Colonic mucosa (tissue), 4 donors: ENCODE data around the gene SUGP1. TPM values are rescaled to one million over a fixed set of nuclear protein-coding genes. Genes with fewer than 3 reads are reported as not detected.

Experiments used
- DNase-seq: peaks from one replicate; pipeline ENCODE4 v3.0.0-alpha.2; 2020
- H3K27ac ChIP-seq: fragments of 200-600 bp; one replicate; pipeline ENCODE4 v1.8.0; 2021
- H3K27me3 ChIP-seq: fragments of 200-600 bp; one replicate; pipeline ENCODE4 v1.8.0; 2021
- H3K36me3 ChIP-seq: fragments of 200-600 bp; one replicate; pipeline ENCODE4 v1.8.0; 2021
- H3K4me1 ChIP-seq: fragments of 200-600 bp; one replicate; pipeline ENCODE4 v1.8.0; 2021; ENCODE audit warnings: mild to moderate bottlenecking
- H3K4me3 ChIP-seq: fragments of 200-600 bp; one replicate; pipeline ENCODE4 v1.8.0; 2021
- H3K9ac ChIP-seq, 2 donors: one replicate each; pipeline ENCODE4 v1.7.0; 2013; ENCODE audit warnings: control low read depth in 2 of 2, low read depth in 2 of 2, low read length in 2 of 2
- H3K9me3 ChIP-seq: fragments of 200-600 bp; one replicate; pipeline ENCODE4 v1.8.0; 2021
- CTCF ChIP-seq: fragments of 200-600 bp; IDR thresholded peaks from one replicate; pipeline ENCODE4 v1.8.0; 2022; ENCODE audit warnings: antibody characterized with exemption, mild to moderate bottlenecking
- intact Hi-C: fragments of 100-400 bp; cut with DNase I; formaldehyde crosslinking; loops from one replicate; pipeline ENCODE4 v1.14.1; 2022
- total RNA-seq, 2 donors: library from RNA; stranded (reverse); fragmentation: NEBNext Ultra II Directional in 1 of 2; extraction: Animal tissue kit (Norgen Biotek cat#: 25700) in 1 of 2; gene quantifications; one replicate each; pipeline ENCODE4 v1.2.1, GENCODE V29; 2021
- donor health status: healthy.
- donor health status: DM: no; HTN: no; CAD: no.
- donor health status: DM: no; HTN: no; CAD: no.

The SUGP1 gene
- total RNA-seq, 2 donors from 2014 or later, result 33.2 to 54.7 TPM

GRCh38 chr19:19262190-19263057 lies 57.9 kb downstream of the SUGP1 start:
- intact Hi-C loops, result no loop called here
- TF ChIP-seq CTCF, result no peak
- Histone ChIP-seq H3K36me3 (no peaks in the 10 kb centered on the region), H3K9me3 (no peaks in the 10 kb centered on the region), H3K27ac (no peak overlapping the region), H3K4me1 (no peaks in the 10 kb centered on the region), H3K27me3 (peaks cover 24% of the 10 kb centered on the region), H3K9ac (no peak overlapping the region), H3K4me3 (no peak overlapping the region)
- no peak for DNase-seq

DNA sequence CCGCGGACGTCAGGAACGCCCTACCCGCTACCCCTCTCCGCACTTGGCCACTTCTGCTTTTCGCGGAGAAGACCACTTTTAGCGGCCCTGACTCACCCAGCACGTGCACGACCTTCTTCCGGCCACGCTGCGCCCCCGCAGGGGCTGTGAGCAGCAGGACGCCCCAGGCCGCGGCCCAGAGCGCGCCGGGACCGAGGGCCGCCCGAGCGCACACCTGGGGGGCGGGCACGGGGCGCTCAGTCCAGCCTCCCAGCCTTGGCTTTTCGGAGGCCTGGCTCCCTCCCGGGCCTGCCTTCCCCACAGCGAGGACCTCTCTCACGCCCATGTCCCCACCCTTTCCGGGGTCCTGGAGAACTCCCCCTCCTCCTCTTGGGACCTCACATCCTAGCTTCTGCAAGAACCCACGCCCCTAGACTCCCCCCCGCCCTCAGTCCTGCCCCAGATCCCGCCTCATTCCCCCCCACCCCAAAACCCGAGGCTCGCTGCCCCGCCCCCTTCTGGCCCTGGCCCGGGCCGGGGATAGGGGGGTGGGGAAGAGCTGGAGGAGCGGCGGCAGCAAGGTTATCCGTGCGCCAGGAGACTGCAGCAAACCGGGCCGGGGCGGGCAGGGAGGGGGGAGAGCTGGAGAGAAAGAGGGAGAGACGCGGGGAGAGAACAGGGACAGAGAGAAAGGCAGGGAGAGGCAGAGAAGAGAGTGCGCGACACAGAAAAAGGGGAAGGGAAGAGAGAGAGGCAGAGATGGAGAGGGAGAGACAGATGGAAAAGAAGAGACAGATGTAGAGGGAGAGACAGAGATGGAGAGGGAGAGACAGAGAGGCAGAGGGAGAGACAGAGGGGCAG lies 58.7 kb downstream of the SUGP1 start:
- H3K9ac ChIP-seq, result no peak overlapping the region
- H3K36me3 ChIP-seq, result no peaks in the 10 kb centered on the region
- peaks cover 24% of the 10 kb centered on the region for H3K27me3 ChIP-seq
- no peak overlapping the region for H3K4me3 ChIP-seq
- H3K4me1 ChIP-seq, result no peaks in the 10 kb centered on the region
- no peaks in the 10 kb centered on the region for H3K9me3 ChIP-seq
- TF ChIP-seq CTCF, result no peak
- intact Hi-C loops, result no loop called here
- no peak overlapping the region for H3K27ac ChIP-seq
- no peak for DNase-seq

GRCh38 chr19:19260417-19261214 lies 59.7 kb downstream of the SUGP1 start:
- intact Hi-C loops, result no loop called here
- Histone ChIP-seq H3K27me3 (peaks cover 24% of the 10 kb centered on the region), H3K36me3 (no peaks in the 10 kb centered on the region), H3K27ac (no peak overlapping the region), H3K9ac (no peak overlapping the region), H3K4me3 (no peak overlapping the region), H3K9me3 (no peaks in the 10 kb centered on the region), H3K4me1 (no peaks in the 10 kb centered on the region)
- no peak for TF ChIP-seq CTCF
- DNase-seq, result no peak

GRCh38 chr19:19259741-19260140 lies 60.6 kb downstream of the SUGP1 start:
- no peak for DNase-seq
- intact Hi-C loops, result no loop called here
- peaks cover 24% of the 10 kb centered on the region for H3K27me3 ChIP-seq

More at GRCh38 chr19:19259741-19260140, 60.6 kb downstream of the SUGP1 start:
- H3K9ac ChIP-seq, result no peak overlapping the region
- no peak for TF ChIP-seq CTCF
- no peaks in the 10 kb centered on the region for H3K9me3 ChIP-seq
- H3K36me3 ChIP-seq, result no peaks in the 10 kb centered on the region
- no peak overlapping the region for H3K4me3 ChIP-seq
- no peaks in the 10 kb centered on the region for H3K4me1 ChIP-seq
- H3K27ac ChIP-seq, result no peak overlapping the region
